Embryonic facial prominence (tissue), 1 donor: ENCODE results near the gene EML4.

ENCODE experiments used
- DNase-seq: peaks from one replicate; pipeline ENCODE4 v3.0.0-alpha.2; 2016; ENCODE audit errors: extremely low spot score

Gene EML4

DNA sequence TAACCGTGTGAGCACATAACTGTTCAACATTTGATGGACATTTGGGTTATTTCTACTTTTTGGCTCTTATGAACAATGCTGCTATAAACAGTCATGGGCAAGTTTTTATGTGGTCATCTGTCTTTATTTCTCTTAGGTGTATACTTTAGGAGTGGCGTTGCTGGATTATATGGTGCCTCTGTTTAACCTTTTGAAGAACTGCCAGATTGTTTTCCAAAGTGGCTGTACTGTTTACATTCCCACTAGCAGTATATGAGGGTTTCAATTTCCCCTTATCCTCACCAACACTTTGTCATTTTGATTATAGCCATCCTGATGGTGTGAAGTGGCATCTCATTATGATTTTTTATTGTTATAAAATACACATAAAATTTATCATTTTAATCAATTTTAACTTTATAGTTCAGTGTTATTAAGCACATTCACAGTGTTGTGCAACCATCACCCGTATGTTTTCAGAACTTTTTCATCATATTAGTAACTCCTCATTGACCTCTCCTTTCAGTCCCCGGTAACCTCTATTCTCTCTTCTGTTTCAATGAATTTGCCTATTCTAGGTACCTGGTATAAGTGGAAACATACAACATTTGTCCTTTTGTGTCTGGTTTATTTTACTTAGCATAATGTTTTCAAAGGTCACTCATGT, 55.4 kb downstream of the EML4 start:
- DNase-seq: no peak

DNA sequence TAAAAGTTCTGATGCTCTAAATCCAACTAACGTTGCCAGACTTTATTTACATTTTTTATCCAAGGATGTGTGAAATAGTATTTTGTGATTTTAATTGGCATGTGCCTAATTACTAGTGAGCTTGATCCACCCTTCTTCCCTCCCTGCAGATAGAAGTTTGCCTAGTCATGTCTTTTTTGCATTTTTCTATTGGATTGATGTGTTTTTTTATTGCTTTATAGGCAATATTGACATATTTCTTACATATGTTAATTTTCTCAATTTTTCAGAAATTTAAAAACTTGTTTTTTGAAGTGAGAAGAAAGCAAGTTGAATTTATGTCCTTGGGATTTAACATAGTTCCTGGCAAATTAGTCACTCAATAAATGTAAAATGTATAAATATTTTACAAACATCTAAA, 56.4 kb downstream of the EML4 start:
- no peak for DNase-seq

DNA sequence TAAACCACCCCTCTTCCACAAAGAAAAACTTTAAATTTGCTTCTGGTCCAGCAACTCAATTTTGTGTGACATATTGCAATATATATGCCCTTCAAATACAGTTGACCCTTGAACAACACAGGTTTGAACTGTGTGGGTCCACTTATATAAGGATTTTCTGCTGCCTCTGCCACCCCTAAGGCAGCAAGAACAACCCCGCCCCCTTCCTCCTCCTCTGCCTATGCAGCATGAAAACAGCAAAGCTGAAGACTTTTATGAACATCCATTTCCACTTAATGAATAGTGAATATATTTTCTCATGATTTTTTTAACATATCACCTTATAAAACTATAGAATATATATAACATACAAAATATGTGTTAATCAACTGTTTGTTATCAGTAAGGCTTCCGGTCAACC, 58.3 kb downstream of the EML4 start:
- no peak for DNase-seq

DNA sequence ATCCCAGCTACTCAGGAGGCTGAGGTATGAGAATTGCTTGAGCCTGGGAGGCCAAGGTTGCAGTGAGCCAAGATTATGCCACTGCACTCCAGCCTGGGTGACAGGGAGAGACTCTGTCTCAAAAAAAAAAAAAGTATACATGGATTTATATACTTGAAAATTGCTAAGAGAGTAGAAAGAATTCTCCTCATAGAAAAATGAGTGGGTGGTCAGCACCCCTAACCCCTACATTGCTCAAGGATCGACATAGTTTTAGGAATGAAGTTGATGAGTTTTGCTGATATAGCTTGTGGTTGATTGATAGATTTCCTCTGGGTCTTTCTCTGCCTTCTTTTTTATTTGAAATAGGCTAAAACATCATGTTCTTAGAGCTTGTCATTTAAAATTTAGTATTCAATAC, 58.9 kb downstream of the EML4 start:
- DNase-seq: no peak

DNA sequence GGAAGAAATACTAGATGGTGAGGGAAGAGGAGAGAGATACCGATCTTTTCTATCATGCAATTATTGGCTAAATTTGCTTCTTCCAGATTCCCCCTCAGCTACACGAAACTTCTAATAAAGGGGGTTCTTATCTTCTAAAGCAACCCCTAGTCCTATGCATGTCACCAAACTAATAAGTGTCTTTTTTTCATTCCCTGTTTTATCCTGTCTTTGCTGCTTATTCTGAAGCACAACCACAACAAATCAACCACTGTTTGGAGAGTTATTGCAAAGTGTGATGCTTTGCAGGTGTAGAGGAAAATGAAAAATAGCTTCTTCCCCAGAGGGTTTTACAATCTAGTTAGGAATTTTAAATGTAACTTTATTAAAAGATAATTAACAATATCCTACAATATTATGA, 60.8 kb downstream of the EML4 start:
- DNase-seq: no peak

DNA sequence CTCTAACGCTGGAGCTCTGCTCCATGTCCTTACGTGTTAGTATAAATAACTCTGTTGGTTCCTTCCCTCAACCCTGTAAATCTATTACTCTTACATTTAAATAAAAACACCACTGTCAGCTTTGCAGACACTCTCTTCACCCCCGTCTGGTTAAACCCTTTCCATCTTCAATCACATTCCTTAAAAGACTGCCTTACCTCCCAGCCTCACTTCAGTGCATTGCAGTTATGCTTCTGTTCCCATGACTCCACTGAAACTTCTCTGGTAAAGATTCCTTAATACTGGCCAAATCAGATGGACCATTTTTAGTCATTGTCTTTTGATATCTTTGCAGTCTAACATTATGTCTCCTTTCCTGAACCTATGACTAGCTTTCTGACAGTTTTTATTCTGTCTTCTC, 61.7 kb downstream of the EML4 start:
- no peak for DNase-seq

DNA sequence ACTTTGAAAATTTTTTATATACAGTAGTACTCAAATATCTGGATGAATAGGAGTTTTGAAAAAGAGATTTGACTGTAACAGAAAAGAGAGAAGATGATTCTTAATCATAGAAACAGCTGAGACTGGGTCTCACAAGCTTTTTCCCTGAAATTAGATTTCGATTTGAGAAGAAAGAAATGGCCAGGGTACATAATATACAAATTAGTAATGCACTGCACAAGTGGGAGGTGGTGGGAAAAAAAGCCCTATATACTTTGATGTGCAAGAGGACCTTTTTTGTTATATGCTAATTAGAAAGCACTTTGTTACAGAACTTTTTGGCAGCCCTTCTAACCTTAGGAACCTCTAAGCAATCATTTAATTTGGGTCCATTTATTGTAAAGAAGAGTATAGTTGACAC, 62.9 kb downstream of the EML4 start:
- no peak for DNase-seq

DNA sequence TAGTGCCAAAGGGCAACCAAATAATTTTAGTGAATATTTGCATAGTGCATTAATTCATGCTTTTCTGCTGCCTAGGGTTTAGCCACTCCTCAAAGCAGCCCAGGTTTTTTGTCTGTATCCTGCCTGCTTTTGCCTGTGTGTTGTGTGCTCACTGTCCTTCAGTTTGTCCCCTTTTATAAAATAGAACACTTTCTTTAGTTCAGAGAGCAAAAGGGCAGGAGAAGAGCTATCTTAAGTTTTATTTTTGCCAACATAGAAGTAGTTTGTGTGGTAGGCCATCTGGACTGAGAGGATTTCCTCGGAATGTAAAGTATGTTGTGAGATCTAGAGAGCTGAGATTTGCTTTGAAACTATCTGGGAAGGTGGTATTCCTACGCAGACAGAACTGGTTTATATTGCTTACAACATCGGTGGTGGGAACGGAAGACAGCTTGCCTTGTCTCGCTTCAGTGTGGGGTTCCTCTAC, 64.9 kb downstream of the EML4 start:
- DNase-seq: no peak

DNA sequence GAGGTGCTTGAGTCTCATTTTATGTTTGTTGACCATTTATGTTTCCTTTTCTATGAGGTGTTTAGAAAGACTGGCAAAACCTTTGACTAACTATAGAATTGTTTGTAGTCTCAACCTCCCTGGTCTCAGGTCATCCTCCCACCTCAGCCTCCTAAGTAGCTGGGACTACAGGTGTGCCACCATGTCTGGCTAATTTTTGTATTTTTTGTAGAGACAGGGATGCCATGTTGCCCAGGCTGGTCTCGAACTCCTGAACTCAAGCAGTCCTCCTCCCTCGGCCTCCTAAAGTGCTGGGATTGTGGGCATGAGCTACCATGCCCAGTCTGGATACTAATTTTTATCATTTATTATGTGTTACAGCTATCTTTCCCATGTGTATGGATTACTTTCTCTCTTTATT, 67.8 kb downstream of the EML4 start:
- DNase-seq: no peak

DNA sequence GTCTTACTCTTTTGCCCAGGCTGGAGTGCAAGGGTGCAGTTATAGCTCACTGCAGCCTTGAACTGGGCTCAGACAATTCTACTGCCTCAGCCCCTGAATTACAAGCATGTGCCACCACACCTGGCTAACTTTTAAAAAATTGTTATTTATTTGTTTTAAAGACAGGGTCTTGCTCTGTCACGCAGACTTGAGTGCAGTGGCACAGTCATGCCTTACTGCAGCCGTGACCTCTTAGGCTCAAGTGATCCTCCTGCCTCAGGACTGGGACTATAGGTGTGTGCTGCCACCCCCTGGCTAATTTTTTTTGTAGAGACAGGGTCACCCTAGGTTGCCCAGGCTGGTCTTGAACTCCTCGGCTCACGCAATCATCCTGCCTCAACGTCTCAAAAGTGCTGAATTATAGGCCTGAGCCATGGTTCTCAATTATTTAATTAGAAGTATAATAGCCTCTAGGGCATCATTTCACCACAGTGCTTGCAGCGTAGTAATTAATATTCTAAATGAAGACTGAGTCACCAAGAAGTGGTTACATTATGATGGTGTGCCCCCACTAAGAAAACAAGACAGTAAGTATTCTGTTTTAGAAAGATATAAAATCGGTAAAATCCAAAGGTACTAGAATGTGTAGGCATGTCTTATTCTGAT, 69.6 kb downstream of the EML4 start:
- no peak for DNase-seq

DNA sequence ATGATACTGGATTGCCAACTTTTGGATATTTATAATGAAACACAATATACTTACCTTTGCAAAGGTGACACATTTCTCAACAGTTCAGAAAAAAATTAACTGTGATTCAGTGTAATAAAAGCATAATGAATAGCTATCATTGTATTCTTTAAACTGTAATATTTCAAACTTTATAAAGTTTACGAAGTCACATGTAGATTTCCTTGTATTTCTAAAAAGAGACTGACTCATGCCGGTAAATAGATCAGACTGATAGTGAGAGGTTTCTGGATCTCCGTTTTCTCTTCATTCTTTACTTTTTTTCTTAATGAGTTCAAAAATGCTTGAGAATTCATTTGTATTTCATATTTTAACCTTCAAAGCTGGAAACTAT, 70.1 kb downstream of the EML4 start:
- no peak for DNase-seq

DNA sequence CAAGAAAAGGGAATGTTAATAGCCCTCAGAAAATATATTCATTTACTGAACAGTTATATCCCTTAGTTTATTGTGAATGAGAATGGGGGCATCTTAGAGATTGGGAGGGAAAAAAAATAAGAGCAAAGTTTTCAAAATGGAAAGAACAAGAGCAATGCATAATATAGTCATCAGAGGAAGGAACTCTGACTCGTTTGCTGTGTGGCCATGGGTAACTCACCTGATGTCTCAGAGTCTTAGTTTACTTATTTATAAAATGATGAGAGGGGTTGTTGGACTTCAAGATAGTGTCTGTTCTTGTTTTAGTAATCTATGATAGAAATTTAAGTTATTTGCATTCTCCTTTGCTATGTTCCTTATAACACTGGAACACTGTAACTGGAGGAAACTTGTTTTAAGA, 70.7 kb downstream of the EML4 start:
- no peak for DNase-seq

DNA sequence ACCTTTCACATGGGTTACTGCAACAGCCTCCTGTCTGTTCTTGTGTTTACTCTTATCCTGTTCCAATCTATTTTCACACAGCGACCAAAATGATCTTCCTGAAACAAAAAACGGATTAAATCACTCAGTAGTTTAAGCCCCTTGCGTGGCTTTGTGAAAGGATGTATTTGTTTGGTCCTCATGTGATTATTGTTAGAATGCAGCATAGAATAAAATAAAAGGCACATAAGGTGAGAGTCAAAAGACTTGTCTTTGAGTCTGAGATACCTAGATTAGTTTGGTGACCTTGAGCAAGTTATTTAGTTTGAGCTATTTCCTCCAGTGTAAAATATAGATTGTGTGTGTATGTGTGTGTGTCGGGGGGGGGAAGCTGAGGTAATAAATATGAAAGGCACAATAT, 72.4 kb downstream of the EML4 start:
- no peak for DNase-seq

DNA sequence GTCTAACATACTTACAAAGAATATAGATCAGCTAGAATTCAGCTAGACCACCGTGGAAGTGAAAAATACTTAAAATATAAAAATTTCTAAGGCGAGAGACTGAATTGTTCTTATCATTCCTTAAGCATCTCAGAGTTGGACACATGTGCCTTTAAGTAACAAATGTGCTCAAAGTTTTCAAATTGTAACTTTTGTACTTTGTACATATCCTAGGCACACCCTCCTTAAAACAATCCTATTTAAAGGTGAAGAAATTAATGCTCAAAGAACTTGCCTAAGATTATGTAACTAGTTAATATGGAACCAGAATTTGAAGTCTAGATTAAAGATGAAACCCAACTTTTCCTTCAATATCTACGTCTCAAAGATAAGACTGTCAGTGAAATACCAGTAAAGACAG, 74.1 kb downstream of the EML4 start:
- DNase-seq: no peak

DNA sequence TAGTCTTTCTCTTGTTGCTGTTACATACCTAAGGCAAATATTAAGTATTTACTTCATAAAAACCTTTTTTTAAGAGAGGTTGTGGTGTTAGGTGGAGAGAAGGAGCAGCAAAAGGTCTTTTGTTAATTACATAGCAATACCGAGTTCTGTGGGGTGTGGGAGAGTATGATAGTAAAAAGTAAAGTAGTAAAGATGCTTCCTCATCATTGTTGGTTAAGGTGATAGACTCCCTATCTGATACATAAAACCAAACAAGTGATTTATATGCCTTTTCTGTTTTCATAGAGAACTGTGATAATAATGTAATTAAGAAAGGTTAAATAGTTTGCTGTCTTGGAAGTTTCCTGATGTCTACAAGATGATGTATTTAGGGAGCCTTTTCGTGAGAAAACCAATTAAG, 75.4 kb downstream of the EML4 start:
- DNase-seq: no peak

DNA sequence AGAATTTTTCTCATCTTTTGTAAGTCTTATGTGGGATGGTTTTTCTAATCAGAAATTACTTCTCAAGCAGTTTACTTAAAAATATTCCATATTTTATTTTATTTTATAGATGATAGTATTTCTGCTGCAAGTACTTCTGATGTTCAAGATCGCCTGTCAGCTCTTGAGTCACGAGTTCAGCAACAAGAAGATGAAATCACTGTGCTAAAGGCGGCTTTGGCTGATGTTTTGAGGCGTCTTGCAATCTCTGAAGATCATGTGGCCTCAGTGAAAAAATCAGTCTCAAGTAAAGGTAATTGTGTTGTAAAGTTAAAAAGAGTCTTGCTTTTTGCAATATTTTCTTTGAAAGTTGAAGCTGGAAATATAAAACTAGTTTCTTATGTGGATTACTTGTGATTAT, 76.2 kb downstream of the EML4 start:
- DNase-seq: no peak

DNA sequence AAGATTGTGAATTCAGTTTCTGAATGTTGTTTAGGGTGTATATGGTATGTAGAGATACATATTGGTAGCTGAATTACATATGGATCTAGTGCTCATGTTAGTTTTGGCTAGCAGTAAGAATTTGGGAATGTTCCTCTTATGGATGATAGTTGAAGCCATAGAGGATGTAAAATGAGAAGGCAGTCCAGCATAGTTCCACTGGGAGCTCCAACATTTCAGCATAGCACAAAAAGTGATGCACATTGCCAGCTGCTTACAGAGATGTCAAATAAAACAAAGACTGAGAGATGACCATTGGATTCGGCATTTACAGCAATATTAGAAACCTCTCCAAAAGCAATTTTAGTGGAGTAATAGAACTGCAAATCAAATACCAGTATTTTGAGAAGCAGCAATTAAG, 77.4 kb downstream of the EML4 start:
- no peak for DNase-seq

DNA sequence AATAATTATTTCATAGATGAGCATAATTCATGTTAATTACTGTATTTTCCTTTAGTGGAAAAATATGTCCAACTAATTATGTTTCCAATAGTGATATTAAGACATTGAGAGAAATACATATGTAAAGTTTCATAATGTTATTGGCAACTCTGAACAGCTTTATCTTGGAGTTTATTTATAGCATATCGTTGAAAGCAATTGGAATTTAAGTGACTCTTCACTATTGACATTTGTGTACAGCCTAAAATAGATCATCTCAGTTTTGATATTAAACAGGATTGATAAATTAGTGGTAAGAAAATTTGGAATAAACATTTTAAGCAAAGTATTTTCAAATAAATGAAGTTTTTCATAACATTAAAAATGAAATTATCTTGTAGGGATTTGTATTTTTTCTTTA, 79.7 kb downstream of the EML4 start:
- DNase-seq: no peak

DNA sequence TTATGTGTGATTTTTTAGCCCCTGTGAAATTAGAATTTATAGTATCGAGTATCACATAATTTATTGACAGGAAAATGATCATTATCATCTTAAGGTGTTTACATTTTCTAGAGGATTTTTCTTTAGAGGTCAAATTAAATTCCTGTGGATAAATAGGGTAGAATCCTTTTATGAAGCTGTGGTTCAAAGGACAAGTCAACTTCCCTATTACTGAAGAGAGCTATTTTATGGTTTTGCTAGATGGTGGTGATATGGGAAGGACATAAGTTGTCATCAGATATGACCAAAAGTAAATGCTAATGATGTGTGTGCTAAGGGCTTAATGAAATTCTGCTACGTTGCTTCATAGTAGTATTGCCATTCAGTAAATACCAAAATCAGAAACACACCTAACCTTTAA, 80.1 kb downstream of the EML4 start:
- no peak for DNase-seq

DNA sequence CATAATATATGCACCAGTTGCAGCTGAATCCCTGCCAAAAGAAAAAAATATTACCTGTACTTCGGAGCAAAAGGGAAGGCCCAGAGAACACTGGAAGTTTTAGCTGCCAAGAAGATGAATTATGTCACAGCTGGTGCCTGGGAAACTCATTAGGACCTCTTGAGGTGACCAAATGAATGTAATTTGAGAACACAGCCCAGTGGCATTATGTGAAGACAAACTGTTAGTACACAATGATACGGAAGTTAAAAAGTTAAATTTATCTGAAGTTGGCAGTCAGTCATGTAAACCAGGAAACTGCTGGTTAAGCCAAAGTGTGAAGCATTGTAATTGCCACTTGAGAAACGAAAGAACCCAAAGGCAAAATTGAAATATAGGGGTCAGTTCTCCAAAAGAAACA, 80.7 kb downstream of the EML4 start:
- no peak for DNase-seq

DNA sequence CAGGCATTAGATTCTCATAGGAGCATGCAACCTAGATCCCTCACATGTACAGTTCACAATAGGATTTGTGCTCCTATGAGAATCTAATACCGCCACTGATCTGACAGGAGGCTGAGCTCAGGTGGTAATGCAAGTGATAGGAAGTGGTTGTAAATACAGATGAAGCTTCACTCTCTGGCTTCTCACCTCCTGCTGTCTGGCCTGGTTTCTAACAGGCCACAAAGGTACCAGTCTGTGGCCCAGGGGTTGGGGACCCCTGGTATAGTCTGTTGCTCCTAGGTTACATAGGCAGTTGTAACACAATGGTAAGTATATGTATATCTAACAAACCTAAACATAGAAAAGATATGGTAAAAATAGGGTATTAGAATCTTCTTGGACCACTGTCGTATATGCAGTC, 81.8 kb downstream of the EML4 start:
- no peak for DNase-seq

DNA sequence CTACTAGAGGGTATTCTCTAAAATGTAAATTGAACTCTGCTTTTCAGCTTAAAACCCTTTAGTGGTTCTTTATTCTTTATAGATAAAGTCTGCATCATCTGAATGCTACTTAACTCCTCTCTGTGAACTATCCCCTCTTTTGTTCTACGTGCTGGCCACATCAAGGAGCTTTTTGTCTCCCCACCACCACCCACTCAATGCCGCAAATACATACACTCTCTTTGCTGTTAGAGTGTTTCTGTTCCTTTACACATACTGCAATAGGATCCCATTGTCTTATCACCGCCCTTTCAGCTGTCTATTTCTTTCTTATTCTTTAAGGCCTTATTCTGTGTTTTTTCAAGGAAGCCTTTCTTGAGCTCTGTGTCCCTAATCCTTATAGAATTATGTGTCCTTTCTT, 83.3 kb downstream of the EML4 start:
- no peak for DNase-seq

DNA sequence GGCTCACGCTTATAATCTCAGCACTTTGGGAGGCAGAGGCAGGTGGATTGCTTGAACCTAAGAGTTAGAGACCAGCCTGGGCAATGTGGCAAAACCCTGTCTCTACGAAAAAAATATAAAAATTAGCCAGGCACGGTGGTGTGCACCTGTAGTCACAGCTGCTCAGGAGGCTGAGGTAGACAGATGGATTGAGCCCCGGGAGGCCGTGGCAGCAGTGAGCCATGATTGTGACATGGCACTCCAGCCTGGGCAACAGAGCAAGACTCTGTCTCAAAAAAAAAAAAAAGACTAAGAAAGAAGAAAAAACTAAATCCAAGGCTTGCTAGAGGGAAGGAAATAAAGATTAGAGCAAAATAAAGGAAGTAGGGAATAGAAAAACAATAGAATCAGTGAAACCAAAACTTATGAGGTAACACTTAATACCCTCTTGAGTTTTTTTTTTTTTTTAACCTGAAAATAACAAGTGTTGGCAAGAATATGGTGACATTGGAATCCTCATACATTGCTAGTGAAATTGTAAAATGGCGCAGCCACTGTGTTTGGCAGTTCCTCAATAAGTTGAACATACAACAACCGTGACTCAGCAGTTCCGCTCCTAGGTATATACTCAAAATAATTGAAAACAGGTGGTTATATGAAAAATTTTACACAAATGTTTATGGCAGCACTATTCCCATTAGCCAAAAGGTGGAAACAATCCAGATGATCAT, 85.2 kb downstream of the EML4 start:
- no peak for DNase-seq
